PC-3 (cell line): Measurements from ENCODE around the gene SP3. TPM values are rescaled to one million over a fixed set of nuclear protein-coding genes. Genes with fewer than 3 reads are reported as not detected.
A peak's percentile ranks its signal among the peaks of the same experiment; 100 is the strongest.

ENCODE experiments used
- ATAC-seq: fragments of 200-7000 bp; cut with Tn5 transposase; 2 replicates; pipeline ENCODE4 v1.9.1; 2020; ENCODE audit warnings: mild to moderate bottlenecking, moderate library complexity
- BruUV-seq: library from RNA; stranded (reverse); fragments of 400-500 nt; replicated peaks from 2 replicates; lab custom pipeline; 2021; lab: Mats Ljungman, UMichigan
- CTCF ChIA-PET: fragments of 300-600 bp; sonication (Branson Sonifier 250); formaldehyde crosslinking; loops from one replicate; lab custom pipeline; 2022; ENCODE audit warnings: antibody characterized with exemption; lab: Charles Lee
- POLR2A ChIA-PET: fragments of 300-600 bp; sonication (Branson Sonifier 250); formaldehyde crosslinking; loops from one replicate; lab custom pipeline; 2022; ENCODE audit warnings: antibody characterized with exemption; ENCODE audit not compliant: unreplicated experiment; lab: Charles Lee
- DNase-seq: peaks from one replicate; pipeline ENCODE4 v3.0.0-alpha.2; 2015
- H2AFZ ChIP-seq: fragments of 300-600 bp; sonication (generic); 2 replicates; pipeline ENCODE4 v1.6.0; 2016; ENCODE audit warnings: antibody characterized with exemption, low read length
- H3F3A ChIP-seq: fragments of 300-600 bp; sonication (generic); one replicate; pipeline ENCODE4 v1.6.0; 2017; ENCODE audit warnings: antibody characterized with exemption, low read length, control low read depth, mild to moderate bottlenecking; ENCODE audit not compliant: unreplicated experiment
- H3K27ac ChIP-seq: fragments of 300-600 bp; sonication (generic); 2 replicates; pipeline ENCODE4 v1.5.1; 2016; ENCODE audit warnings: mild to moderate bottlenecking, low read length
- H3K27me3 ChIP-seq: fragments of 300-600 bp; sonication (generic); 2 replicates; pipeline ENCODE4 v1.6.1; 2016; ENCODE audit warnings: low read length, mixed read lengths
- H3K36me3 ChIP-seq: fragments of 300-600 bp; sonication (generic); 2 replicates; pipeline ENCODE4 v1.6.1; 2016; ENCODE audit warnings: low read depth, mixed run types, low read length, mixed read lengths
- H3K4me1 ChIP-seq: fragments of 300-600 bp; sonication (generic); 2 replicates; pipeline ENCODE4 v1.5.1; 2016; ENCODE audit warnings: low read length; ENCODE audit not compliant: insufficient read depth
- H3K4me2 ChIP-seq: fragments of 300-600 bp; sonication (generic); 2 replicates; pipeline ENCODE4 v1.6.0; 2016; ENCODE audit warnings: low read length
- H3K4me3 ChIP-seq: fragments of 300-600 bp; sonication (generic); 2 replicates; pipeline ENCODE4 v1.5.1; 2016; ENCODE audit warnings: mild to moderate bottlenecking, low read length, mixed read lengths
- H3K79me2 ChIP-seq: fragments of 300-600 bp; sonication (generic); 2 replicates; pipeline ENCODE4 v1.6.1; 2017; ENCODE audit warnings: low read length, mixed read lengths
- H3K9ac ChIP-seq: fragments of 300-600 bp; sonication (generic); 2 replicates; pipeline ENCODE4 v1.6.0; 2016; ENCODE audit warnings: mild to moderate bottlenecking, low read length
- H3K9me2 ChIP-seq: fragments of 300-600 bp; sonication (generic); replicated peaks from 2 replicates; pipeline ENCODE4 v1.6.1; 2016; ENCODE audit warnings: mixed run types, low read length, mixed read lengths
- H3K9me3 ChIP-seq: fragments of 300-600 bp; sonication (generic); 2 replicates; pipeline ENCODE4 v1.6.1; 2016; ENCODE audit warnings: low read length, mixed read lengths
- H4K20me1 ChIP-seq: fragments of 300-600 bp; sonication (generic); 2 replicates; pipeline ENCODE4 v1.6.1; 2016; ENCODE audit warnings: low read length, mixed read lengths
- CTCF ChIP-seq: fragments of 300-600 bp; sonication (generic); conservative IDR thresholded peaks from 2 replicates; pipeline ENCODE4 v1.5.1; 2017; ENCODE audit warnings: antibody characterized with exemption, low read depth, mild to moderate bottlenecking, low read length
- EZH2 ChIP-seq: fragments of 300-600 bp; sonication (generic); IDR thresholded peaks from one replicate; pipeline ENCODE4 v1.6.1; 2017; ENCODE audit warnings: antibody characterized with exemption, mild to moderate bottlenecking, low read length; ENCODE audit not compliant: unreplicated experiment
- EZH2phosphoT487 ChIP-seq: fragments of 300-600 bp; sonication (generic); IDR thresholded peaks from 2 replicates; pipeline ENCODE4 v1.6.1; 2018; ENCODE audit warnings: mild to moderate bottlenecking, antibody characterized with exemption, low read length, borderline replicate concordance
- intact Hi-C: fragments of 100-400 bp; cut with micrococcal nuclease; formaldehyde crosslinking; loops from 2 replicates; pipeline ENCODE4 v1.9.0; 2023
- total RNA-seq: library from RNA; depleted of rRNA; stranded (reverse); fragments of >200 nt; gene quantifications from 2 replicates; pipeline ENCODE4 v1.2.3, GENCODE V29; 2014

The SP3 gene
- total RNA-seq, 1 experiment from 2014 or later = 117 TPM

GRCh38 chr2:173966274-173967098, 1.3 kb upstream of the SP3 start:
- Histone ChIP-seq H3K4me1 (peaks cover 21% of the 10 kb centered on the region), H2AFZ (0 out of 2 replicates have a peak overlapping the region, but pooled peaks have one; percentile 66), H3K9me3 (no peaks in the 10 kb centered on the region), H3K27me3 (no peaks in the 10 kb centered on the region), H3K36me3 (0 out of 2 replicates have a peak, but pooled peaks cover 5% of the 10 kb centered on the region), H3K9me2 (no peaks in the 10 kb centered on the region), H4K20me1 (peaks cover 12% of the 10 kb centered on the region; the same call in 1 of the 2 replicates), H3K27ac (peak overlapping the region; percentile 95), H3F3A (no peaks in the 10 kb centered on the region), H3K4me3 (peak overlapping the region; percentile 82), H3K4me2 (peak overlapping the region; percentile 95), H3K9ac (peak overlapping the region; percentile 99), H3K79me2 (peaks cover 29% of the 10 kb centered on the region)
- no peak for DNase-seq
- BruUV-seq = TSS peak; percentile 69
- no peak for ATAC-seq
- intact Hi-C loops = loop anchor here (10.0 kb wide), 1 partner anchor 1198 kb away; the partner anchor contains the start of gene ATF2
- ChIA-PET CTCF (no interaction called here), POLR2A (interaction anchor here (0.6 kb wide), 1 partner anchor 152 kb away, joined by 3 read pairs; no protein-coding TSS in a partner anchor)
- TF ChIP-seq EZH2phosphoT487 (no peak), CTCF (no peak), EZH2 (no peak)

- H3K9me2 ChIP-seq = no peaks in the 10 kb centered on the region
- H3K4me3 ChIP-seq = peak overlapping the region; percentile 82
- ChIA-PET POLR2A (interaction anchor here (0.6 to 0.7 kb wide), 2 partner anchors 156 to 377 kb away, joined by 3 to 5 read pairs; no protein-coding TSS in a partner anchor), CTCF (no interaction called here)
- peak overlapping the region; percentile 85 for H3K4me2 ChIP-seq
- H4K20me1 ChIP-seq = peaks cover 20% of the 10 kb centered on the region
- peak overlapping the region; percentile 95 for H3K27ac ChIP-seq
- DNase-seq = peak; percentile 77
- peak; percentile 45 for ATAC-seq
- H3K79me2 ChIP-seq = peaks cover 46% of the 10 kb centered on the region
- no peaks in the 10 kb centered on the region for H3K9me3 ChIP-seq
- TF ChIP-seq EZH2 (no peak), CTCF (no peak), EZH2phosphoT487 (no peak)
- intact Hi-C loops = loop anchor here (5.0 to 10.0 kb wide), 4 partner anchors 153 to 1200 kb away; partner anchors contain the start of gene ATF2
- peak overlapping the region; percentile 99 for H3K9ac ChIP-seq
- 0 out of 2 replicates have a peak, but pooled peaks cover 12% of the 10 kb centered on the region for H3K36me3 ChIP-seq
- H2AFZ ChIP-seq = peak overlapping the region; percentile 67
- H3K27me3 ChIP-seq = no peaks in the 10 kb centered on the region
- no TSS peak for BruUV-seq
- H3F3A ChIP-seq = no peaks in the 10 kb centered on the region
- peaks cover 32% of the 10 kb centered on the region for H3K4me1 ChIP-seq
Measured at GRCh38 chr2:173964565-173965371, 405 bp downstream of the SP3 start.
